B cell (primary cell): ENCODE results near the gene HSCB. TPM values are rescaled to one million over a fixed set of nuclear protein-coding genes. Genes with fewer than 3 reads are reported as not detected.

Experiments used
- ATAC-seq: fragments of 200-7000 bp; cut with Tn5 transposase; one replicate; pipeline ENCODE4 v1.10.0; 2021; ENCODE audit warnings: low read depth, mild to moderate bottlenecking, moderate number of reproducible peaks, moderate library complexity
- CTCF ChIA-PET: fragments of 350-600 bp; sonication (Branson Sonifier 250); formaldehyde crosslinking; loops from one replicate; lab custom pipeline; 2021; ENCODE audit warnings: antibody characterized with exemption, inconsistent platforms; lab: Charles Lee
- POLR2A ChIA-PET: fragments of 350-600 bp; sonication (Branson Sonifier 250); formaldehyde crosslinking; loops from one replicate; lab custom pipeline; 2021; ENCODE audit warnings: antibody characterized with exemption; lab: Charles Lee
- DNase-seq: peaks from one replicate; pipeline ENCODE4 v3.0.0; 2013
- H2AFZ ChIP-seq: 2 replicates; pipeline ENCODE4 v1.6.1; 2012; ENCODE audit warnings: mild to moderate bottlenecking, low read depth, low read length; ENCODE audit not compliant: insufficient read depth, poor library complexity, severe bottlenecking
- H3K27ac ChIP-seq, 2 donors: 1 replicate in 1 of 2; 2 replicates in 1 of 2; pipeline ENCODE4 v1.5.1; 2012 to 2013; ENCODE audit warnings: low read length in 2 of 2, mild to moderate bottlenecking in 2 of 2, moderate library complexity in 1 of 2
- H3K27me3 ChIP-seq, 4 experiments: fragments of 200-600 bp in 1 of 4; sonication (generic) in 1 of 4; replicated peaks in 1 of 4; 1 replicate in 2 of 4; 2 replicates in 2 of 4; pipeline versions ENCODE4 v1.6.1 to v1.7.0; 2013 to 2016; ENCODE audit warnings: low read length in 3 of 4, mild to moderate bottlenecking in 2 of 4, mixed read lengths in 1 of 4, moderate library complexity in 1 of 4; ENCODE audit not compliant: insufficient read depth in 4 of 4, control insufficient read depth in 3 of 4; ENCODE audit errors: control extremely low read depth in 1 of 4
- H3K36me3 ChIP-seq, 2 experiments: replicated peaks in 1 of 2; 1 replicate in 1 of 2; 2 replicates in 1 of 2; pipeline versions ENCODE4 v1.6.1 to v1.7.1; 2013; ENCODE audit warnings: low read length in 1 of 2; ENCODE audit not compliant: insufficient read depth in 2 of 2, control insufficient read depth in 1 of 2; ENCODE audit errors: control extremely low read depth in 1 of 2, extremely low read depth in 1 of 2
- H3K4me1 ChIP-seq, 2 donors: fragments of 200-600 bp in 1 of 2; sonication (generic) in 1 of 2; 1 replicate in 1 of 2; 2 replicates in 1 of 2; pipeline versions ENCODE4 v1.5.1 to v1.6.1; 2013 to 2017; ENCODE audit warnings: low read length in 2 of 2; ENCODE audit not compliant: control insufficient read depth in 2 of 2, insufficient read depth in 2 of 2
- H3K4me2 ChIP-seq: replicated peaks from 2 replicates; pipeline ENCODE3; 2012; ENCODE audit warnings: mild to moderate bottlenecking, low read depth, low read length; ENCODE audit not compliant: poor library complexity, severe bottlenecking
- H3K4me3 ChIP-seq, 5 experiments: fragments of 200-600 bp in 1 of 5; sonication (generic) in 1 of 5; 1 replicate in 3 of 5; 2 replicates in 2 of 5; pipeline versions ENCODE4 v1.5.1 to v1.7.0; 2011 to 2016; ENCODE audit warnings: low read length in 4 of 5, mild to moderate bottlenecking in 4 of 5, low read depth in 2 of 5, control low read depth in 1 of 5, moderate library complexity in 1 of 5; ENCODE audit not compliant: insufficient read depth in 1 of 5; ENCODE audit errors: control extremely low read depth in 1 of 5, extremely low read depth in 1 of 5
- H3K79me2 ChIP-seq: fragments of 200-600 bp; sonication (generic); one replicate; pipeline ENCODE4 v1.6.0; 2016; ENCODE audit warnings: low read length; ENCODE audit not compliant: control insufficient read depth, insufficient read depth
- H3K9ac ChIP-seq: fragments of 200-600 bp; sonication (generic); 2 replicates; pipeline ENCODE4 v1.6.1; 2017; ENCODE audit warnings: mild to moderate bottlenecking, low read length, moderate library complexity
- H3K9me3 ChIP-seq, 3 donors: one replicate each; pipeline versions ENCODE4 v1.6.1 to v1.7.1; 2013; ENCODE audit warnings: low read length in 2 of 3; ENCODE audit not compliant: control insufficient read depth in 2 of 3, insufficient read depth in 1 of 3; ENCODE audit errors: control extremely low read depth in 1 of 3
- H4K20me1 ChIP-seq: 2 replicates; pipeline ENCODE4 v1.6.0; 2012; ENCODE audit warnings: mild to moderate bottlenecking, low read length; ENCODE audit not compliant: insufficient read depth, control insufficient read depth, poor library complexity, severe bottlenecking
- H3K27ac Mint-ChIP-seq: one replicate; pipeline ENCODE4 v1.8.0; 2021; ENCODE audit warnings: mixed read lengths
- H3K27me3 Mint-ChIP-seq: one replicate; pipeline ENCODE4 v1.8.0; 2021; ENCODE audit warnings: mixed read lengths
- H3K4me1 Mint-ChIP-seq: one replicate; pipeline ENCODE4 v1.8.0; 2021; ENCODE audit warnings: mixed read lengths
- H3K4me3 Mint-ChIP-seq: one replicate; pipeline ENCODE4 v1.8.0; 2021; ENCODE audit warnings: mixed read lengths
- H3K9me3 Mint-ChIP-seq: one replicate; pipeline ENCODE4 v1.8.0; 2022; ENCODE audit warnings: mixed read lengths; ENCODE audit not compliant: insufficient read depth
- CTCF ChIP-seq: fragments of 200-600 bp; IDR thresholded peaks from one replicate; pipeline ENCODE4 v1.8.0; 2022; ENCODE audit warnings: antibody characterized with exemption, mild to moderate bottlenecking
- EZH2 ChIP-seq: IDR thresholded peaks from 2 replicates; pipeline ENCODE4 v1.6.1; 2012; ENCODE audit warnings: borderline replicate concordance, low read depth, mild to moderate bottlenecking, moderate library complexity, low read length; ENCODE audit not compliant: insufficient read depth, poor library complexity, severe bottlenecking
- WGBS: methylation state at CpG from one replicate; pipeline ENCODE4 v1.1.5; 2013; ENCODE audit warnings: missing lambda C conversion rate; ENCODE audit not compliant: insufficient coverage; 5-methylcytosine and 5-hydroxymethylcytosine counted together
- intact Hi-C: fragments of 100-400 bp; cut with micrococcal nuclease; formaldehyde crosslinking; loops from one replicate; pipeline ENCODE4 v1.10.0; 2022
- polyA plus RNA-seq: library from polyadenylated mRNA; depleted of rRNA; stranded (reverse); fragments of >200 nt; gene quantifications from 2 replicates; pipeline ENCODE4 v1.2.3, GENCODE V29; 2012
- total RNA-seq, 2 donors: library from RNA; stranded (reverse); fragments of 120-200 nt in 1 of 2; gene quantifications; 1 replicate in 1 of 2; 2 replicates in 1 of 2; pipeline versions ENCODE4 v1.2.3 to v1.2.4, GENCODE V29; 2013 to 2022

The HSCB gene
- total and polyA plus RNA-seq, 2 donors (not counting 1 experiment from before 2014, with no cell fraction given), result 12.8 to 18.3 TPM

- no peaks in the 10 kb centered on the region for H3K9me3 ChIP-seq
- ChIA-PET CTCF (interaction anchor here (0.7 kb wide), 1 partner anchor 14 kb away, joined by 3 read pairs; no protein-coding TSS in a partner anchor), POLR2A (no interaction called here)
- H3K27me3 Mint-ChIP-seq, result no peaks in the 10 kb centered on the region
- no peaks in the 10 kb centered on the region for H4K20me1 ChIP-seq
- peaks cover 4% of the 10 kb centered on the region for H3K79me2 ChIP-seq
- intact Hi-C loops, result no loop called here
- H3K4me3 ChIP-seq, result peak overlapping the region in 2 of 5 experiments; percentile 14 to 47
- peaks cover 33 to 38% of the 10 kb centered on the region in 2 donors for H3K4me1 ChIP-seq
- H3K27me3 ChIP-seq, result no peaks in the 10 kb centered on the region
- H3K36me3 ChIP-seq, result peaks cover 4% of the 10 kb centered on the region in 2 experiments
- H3K4me2 ChIP-seq, result peak overlapping the region; percentile 51
- DNase-seq (peak; percentile 70), ATAC-seq (peak; percentile 96)
- H3K4me1 Mint-ChIP-seq, result peaks cover 37% of the 10 kb centered on the region
- peak overlapping the region; percentile 65 for H3K27ac Mint-ChIP-seq
- no peaks in the 10 kb centered on the region for H3K9me3 Mint-ChIP-seq
- WGBS, result 0% methylated on average over 3 of the region's 6 CpGs
- TF ChIP-seq EZH2, result no peak
- no peak for TF ChIP-seq CTCF
- peak overlapping the region; percentile 79 for H3K4me3 Mint-ChIP-seq
- H3K27ac ChIP-seq, result no peak overlapping the region
- peak overlapping the region; percentile 10 for H3K9ac ChIP-seq
- H2AFZ ChIP-seq, result no peak overlapping the region
Measured at GRCh38 chr22:28706845-28707244, 35.0 kb upstream of the HSCB start.

DNA sequence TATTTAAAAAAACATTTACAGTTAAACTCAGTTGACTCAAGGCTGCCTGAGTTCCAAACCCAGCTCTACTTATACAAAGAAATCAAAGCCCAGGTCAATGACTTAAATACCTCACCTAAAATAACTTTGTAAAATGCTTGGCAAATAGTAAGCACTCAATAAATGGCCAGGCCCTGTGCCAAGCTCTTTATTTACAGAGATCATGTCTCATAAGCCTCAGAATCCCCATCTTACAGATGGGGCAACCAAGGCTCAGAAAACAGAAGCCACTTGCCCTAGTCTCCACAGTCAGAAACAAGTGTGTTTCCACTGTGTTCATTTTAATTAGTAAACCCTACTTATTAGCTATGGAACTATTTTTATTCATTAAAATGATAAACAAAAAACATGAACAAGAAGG lies 31.7 kb upstream of the HSCB start:
- Histone ChIP-seq H3K27me3 (no peaks in the 10 kb centered on the region), H2AFZ (no peak overlapping the region), H3K9ac (no peak overlapping the region), H3K27ac (no peak overlapping the region), H3K4me1 (peaks cover 18 to 22% of the 10 kb centered on the region in 2 donors), H4K20me1 (no peaks in the 10 kb centered on the region), H3K4me2 (no peak overlapping the region), H3K4me3 (no peak overlapping the region), H3K79me2 (no peaks in the 10 kb centered on the region), H3K9me3 (no peaks in the 10 kb centered on the region), H3K36me3 (peaks cover 1 to 6% of the 10 kb centered on the region in 2 experiments)
- H3K27me3 Mint-ChIP-seq, result no peaks in the 10 kb centered on the region
- H3K4me3 Mint-ChIP-seq, result no peak overlapping the region
- ATAC-seq (no peak), DNase-seq (no peak)
- intact Hi-C loops, result no loop called here
- no peaks in the 10 kb centered on the region for H3K9me3 Mint-ChIP-seq
- H3K27ac Mint-ChIP-seq, result no peak overlapping the region
- H3K4me1 Mint-ChIP-seq, result peaks cover 18% of the 10 kb centered on the region
- CTCF ChIA-PET, result no interaction called here
- TF ChIP-seq CTCF (no peak), EZH2 (no peak)
- POLR2A ChIA-PET, result interaction anchor here (0.6 kb wide), 1 partner anchor 66 kb away, joined by 4 read pairs; no protein-coding TSS in a partner anchor
